ENCODE data around the gene SLC1A7.

Gene SLC1A7

GRCh38 chr1:53070621-53071020, 71.8 kb downstream of the SLC1A7 start:
- no peaks in the 10 kb centered on the region for H3K27me3 ChIP-seq (ENCODE audit: low read length)
- no peaks in the 10 kb centered on the region for H4K20me1 ChIP-seq (ENCODE audit: low read depth, low read length)
- no peaks in the 10 kb centered on the region for H3K36me3 ChIP-seq (ENCODE audit: low read length)
- H3K9ac ChIP-seq (ENCODE audit: low read length): no peak overlapping the region
- no peak overlapping the region for H3K4me3 ChIP-seq (ENCODE audit: insufficient read depth, low read length, poor library complexity, severe bottlenecking)
- no peak overlapping the region for H2AFZ ChIP-seq (ENCODE audit: low read depth, low read length, severe bottlenecking)
- no peak overlapping the region for H3K4me2 ChIP-seq (ENCODE audit: low read depth, low read length, poor library complexity, severe bottlenecking)
- no peak overlapping the region for H3K27ac ChIP-seq (ENCODE audit: low read depth, low read length)
- no peaks in the 10 kb centered on the region for H3K9me2 ChIP-seq (replicated peaks; ENCODE audit: insufficient read depth, low read length)
- no peaks in the 10 kb centered on the region for H3F3A ChIP-seq (ENCODE audit: insufficient read depth)
- TF ChIP-seq CTCF (IDR thresholded peaks at IDR 0.05; ENCODE audit: insufficient read depth, low read length, poor library complexity, severe bottlenecking) (no peak), EZH2phosphoT487 (conservative IDR thresholded peaks at IDR 0.05; ENCODE audit: low read length) (no peak)
- H3K9me3 ChIP-seq (ENCODE audit: insufficient read depth, low read length): no peaks in the 10 kb centered on the region
- no peaks in the 10 kb centered on the region for H3K79me2 ChIP-seq (ENCODE audit: insufficient read depth, low read length)

- no peaks in the 10 kb centered on the region for H3K36me3 ChIP-seq (ENCODE audit: low read length)
- H3K4me3 ChIP-seq (ENCODE audit: insufficient read depth, low read length, poor library complexity, severe bottlenecking): no peak overlapping the region
- no peaks in the 10 kb centered on the region for H3K9me3 ChIP-seq (ENCODE audit: insufficient read depth, low read length)
- no peaks in the 10 kb centered on the region for H3K9me2 ChIP-seq (replicated peaks; ENCODE audit: insufficient read depth, low read length)
- no peak overlapping the region for H2AFZ ChIP-seq (ENCODE audit: low read depth, low read length, severe bottlenecking)
- no peak overlapping the region for H3K27ac ChIP-seq (ENCODE audit: low read depth, low read length)
- H3K27me3 ChIP-seq (ENCODE audit: low read length): no peaks in the 10 kb centered on the region
- no peak overlapping the region for H3K9ac ChIP-seq (ENCODE audit: low read length)
- H4K20me1 ChIP-seq (ENCODE audit: low read depth, low read length): no peaks in the 10 kb centered on the region
- no peaks in the 10 kb centered on the region for H3F3A ChIP-seq (ENCODE audit: insufficient read depth)
- H3K79me2 ChIP-seq (ENCODE audit: insufficient read depth, low read length): no peaks in the 10 kb centered on the region
- H3K4me2 ChIP-seq (ENCODE audit: low read depth, low read length, poor library complexity, severe bottlenecking): no peak overlapping the region
- TF ChIP-seq CTCF (IDR thresholded peaks at IDR 0.05; ENCODE audit: insufficient read depth, low read length, poor library complexity, severe bottlenecking) (no peak), EZH2phosphoT487 (conservative IDR thresholded peaks at IDR 0.05; ENCODE audit: low read length) (no peak)
Measured at GRCh38 chr1:53069663-53070327, 72.6 kb downstream of the SLC1A7 start.

- H3K27ac ChIP-seq (ENCODE audit: low read depth, low read length): no peak overlapping the region
- no peak overlapping the region for H3K4me3 ChIP-seq (ENCODE audit: insufficient read depth, low read length, poor library complexity, severe bottlenecking)
- no peaks in the 10 kb centered on the region for H3K9me2 ChIP-seq (replicated peaks; ENCODE audit: insufficient read depth, low read length)
- H3K27me3 ChIP-seq (ENCODE audit: low read length): no peaks in the 10 kb centered on the region
- no peak overlapping the region for H3K4me2 ChIP-seq (ENCODE audit: low read depth, low read length, poor library complexity, severe bottlenecking)
- no peak overlapping the region for H3K9ac ChIP-seq (ENCODE audit: low read length)
- H3K79me2 ChIP-seq (ENCODE audit: insufficient read depth, low read length): no peaks in the 10 kb centered on the region
- H3F3A ChIP-seq (ENCODE audit: insufficient read depth): no peaks in the 10 kb centered on the region
- TF ChIP-seq EZH2phosphoT487 (conservative IDR thresholded peaks at IDR 0.05; ENCODE audit: low read length): no peak
- TF ChIP-seq CTCF (IDR thresholded peaks at IDR 0.05; ENCODE audit: insufficient read depth, low read length, poor library complexity, severe bottlenecking): no peak
- H4K20me1 ChIP-seq (ENCODE audit: low read depth, low read length): no peaks in the 10 kb centered on the region
- H3K9me3 ChIP-seq (ENCODE audit: insufficient read depth, low read length): no peaks in the 10 kb centered on the region
- H2AFZ ChIP-seq (ENCODE audit: low read depth, low read length, severe bottlenecking): no peak overlapping the region
- H3K36me3 ChIP-seq (ENCODE audit: low read length): no peaks in the 10 kb centered on the region
Measured at GRCh38 chr1:53069265-53069662, 73.2 kb downstream of the SLC1A7 start.
